ENCODE results near the gene LSM3. TPM values are rescaled to one million over a fixed set of nuclear protein-coding genes. Genes with fewer than 3 reads are reported as not detected.

The LSM3 gene
- polyA plus RNA-seq, 10 donors, result 10.1 to 13.8 (median 12.2) TPM

- peak; percentile 69 to 90 (median 78) for DNase-seq
Measured at GRCh38 chr3:14237457-14237856, 58.8 kb downstream of the LSM3 start.

- no peak for DNase-seq
Measured at GRCh38 chr3:14238356-14238755, 59.7 kb downstream of the LSM3 start.

DNA sequence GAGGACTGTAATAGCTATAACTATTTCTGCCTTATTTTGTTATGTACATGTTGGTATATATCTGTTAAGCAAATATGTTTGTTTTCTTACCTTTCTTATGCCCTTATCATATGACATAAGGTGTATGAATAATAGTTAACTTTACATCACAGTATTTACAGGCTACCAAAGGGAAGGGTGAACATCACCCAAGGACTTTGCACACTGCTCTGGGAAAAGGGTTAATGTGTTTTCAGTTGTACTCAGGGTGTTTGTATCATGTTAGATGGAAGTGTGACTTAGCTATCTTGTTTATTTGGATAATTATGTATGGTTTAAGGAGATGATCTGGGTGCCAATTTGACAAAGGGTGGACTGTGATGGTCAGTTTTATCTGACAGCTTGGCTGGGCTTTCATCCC lies 60.3 kb downstream of the LSM3 start:
- no peak for DNase-seq

DNA sequence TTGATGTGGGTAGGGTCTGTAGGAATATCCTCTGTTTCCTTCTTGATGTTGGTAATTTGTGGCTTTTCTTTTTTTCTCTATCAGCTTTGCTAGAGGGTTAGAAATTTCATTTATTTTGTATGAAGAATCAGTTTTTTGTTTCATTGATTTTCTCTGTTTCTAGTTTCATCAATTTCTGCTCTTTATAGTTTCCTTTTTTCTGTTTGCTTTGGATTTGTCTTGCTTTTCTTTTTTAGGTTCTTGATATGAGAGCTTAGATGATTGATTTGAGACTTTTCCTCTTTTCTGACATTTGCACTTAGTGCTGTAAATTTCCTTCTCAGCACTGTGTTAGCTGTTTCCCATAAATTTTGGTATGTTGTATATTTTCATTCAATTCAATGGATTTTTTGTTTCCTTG lies 61.3 kb downstream of the LSM3 start:
- DNase-seq, result no peak

GRCh38 chr3:14240366-14240765 lies 61.7 kb downstream of the LSM3 start:
- no peak for DNase-seq

DNA sequence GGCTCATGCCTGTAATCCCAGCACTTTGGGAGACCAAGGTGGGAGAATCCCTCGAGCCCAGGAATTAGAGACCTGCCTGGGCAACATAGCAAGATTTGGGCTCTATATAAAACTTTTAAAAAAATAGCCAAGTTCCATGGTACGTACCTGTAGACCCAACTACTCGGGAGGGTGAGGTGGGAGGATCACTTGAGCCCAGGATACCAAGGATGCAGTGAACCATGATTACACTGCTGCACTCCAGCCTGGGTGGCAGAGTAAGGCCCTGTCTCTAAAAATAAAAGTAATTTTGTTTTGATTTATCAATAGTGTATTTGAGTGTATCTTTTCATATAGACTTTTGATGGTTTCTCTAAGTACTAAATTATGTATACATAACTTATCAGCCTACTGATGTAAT lies 63.1 kb downstream of the LSM3 start:
- DNase-seq, result no peak

DNA sequence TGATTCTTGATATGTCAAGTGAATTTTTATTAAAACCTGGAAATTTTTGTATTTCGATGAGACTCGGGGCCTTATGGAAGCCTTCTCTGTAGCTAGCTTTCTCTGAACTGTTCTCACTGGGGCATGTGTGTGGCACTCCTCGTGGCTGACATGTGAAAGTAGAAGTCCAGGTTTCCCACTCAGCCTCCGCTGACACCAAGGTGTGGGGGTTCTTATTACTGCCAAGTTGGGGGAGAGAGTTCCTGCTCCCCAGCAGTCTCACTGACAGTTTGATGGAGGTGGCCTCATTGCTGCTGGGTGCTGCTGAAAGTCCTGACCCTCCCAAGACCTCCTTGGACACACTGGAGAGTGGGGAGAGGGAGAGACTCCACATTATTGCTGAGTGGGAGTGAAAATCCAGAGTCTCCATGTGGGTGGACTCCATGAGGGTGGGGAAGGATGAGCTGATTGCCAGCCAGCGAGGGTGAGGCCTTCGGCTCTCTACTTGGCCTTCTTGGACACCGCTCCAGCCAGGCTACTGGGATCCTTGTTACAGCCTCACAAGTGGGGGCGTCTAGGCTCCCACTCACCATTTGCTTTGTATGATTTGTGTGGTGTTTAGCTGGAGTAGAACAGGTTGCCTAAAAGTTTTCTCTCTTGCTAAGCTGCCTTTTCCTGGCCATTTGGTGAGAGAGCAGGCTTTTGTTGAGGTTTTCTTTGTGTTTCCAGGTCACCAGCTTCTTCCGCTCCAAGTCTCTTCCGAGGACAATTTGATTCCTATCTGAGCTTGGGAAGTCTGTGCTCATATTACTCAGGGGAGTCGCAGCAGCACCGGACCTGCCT lies 64.1 kb downstream of the LSM3 start:
- no peak for DNase-seq

GRCh38 chr3:14243782-14244181 lies 65.2 kb downstream of the LSM3 start:
- DNase-seq, result no peak

DNA sequence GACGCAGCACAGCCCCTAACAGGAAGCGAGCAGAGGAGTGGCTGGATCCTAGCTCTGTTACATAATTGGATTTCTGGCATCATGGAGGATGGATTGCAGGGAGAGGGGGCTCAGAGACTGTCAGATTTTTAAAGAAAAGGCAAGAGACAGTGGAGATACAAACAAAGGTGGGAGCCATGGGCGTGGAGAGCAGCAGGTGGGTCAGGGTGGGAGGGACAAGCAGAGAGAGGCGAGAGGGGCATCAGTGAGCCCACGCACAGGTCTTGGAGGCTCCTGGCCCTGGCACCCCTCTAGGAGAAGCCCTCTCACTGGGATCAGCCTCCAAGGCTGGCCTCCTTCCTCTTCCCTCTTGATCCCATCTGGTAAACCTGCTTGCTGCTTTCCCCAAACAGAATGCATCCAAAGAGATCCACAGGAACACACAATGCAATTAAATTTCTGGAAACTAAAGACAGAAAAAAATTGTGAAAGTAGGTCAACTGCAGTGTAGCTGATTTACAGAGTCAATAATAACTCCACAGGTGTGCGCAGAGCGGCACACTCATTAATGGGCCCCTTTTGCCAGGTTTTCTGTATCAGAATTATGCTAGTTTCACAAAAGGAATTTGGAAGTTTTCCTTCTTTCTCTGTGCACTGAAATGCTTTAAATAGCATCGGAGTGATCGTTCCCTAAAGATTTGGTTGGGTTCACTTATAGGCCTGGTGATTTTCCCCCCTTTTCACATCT lies 66.1 kb downstream of the LSM3 start:
- peak in 1 of 3 donors; percentile 66 for DNase-seq

- DNase-seq, result no peak
Measured at GRCh38 chr3:14245248-14245639, 66.6 kb downstream of the LSM3 start.

DNA sequence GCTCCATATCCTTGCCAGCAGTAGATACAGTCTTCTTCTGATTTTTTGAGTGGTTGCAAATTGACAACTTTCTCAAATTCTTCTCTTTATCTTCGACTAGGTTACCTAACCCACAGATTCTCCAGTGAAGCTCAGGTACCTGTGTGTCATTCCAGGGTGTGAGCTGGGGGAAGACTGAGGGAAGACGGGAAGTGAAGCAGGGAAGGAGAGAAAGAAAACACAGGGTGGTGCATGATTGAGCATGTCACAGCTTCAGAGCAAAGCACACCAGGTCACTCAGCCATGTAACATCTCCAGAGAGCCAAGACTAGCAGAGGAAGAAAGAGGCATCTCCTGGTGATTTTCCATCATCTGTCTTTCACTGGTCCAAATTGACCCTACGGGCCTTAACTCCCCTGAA lies 67.2 kb downstream of the LSM3 start:
- DNase-seq, result no peak

- DNase-seq, result no peak
Measured at GRCh38 chr3:14246414-14246813, 67.8 kb downstream of the LSM3 start.

- no peak for DNase-seq
Measured at GRCh38 chr3:14248477-14248848, 69.8 kb downstream of the LSM3 start.

GRCh38 chr3:14248849-14249523 lies 70.4 kb downstream of the LSM3 start:
- peak in 1 of 3 donors; percentile 60 for DNase-seq

Other genes with a start within 250 kb of the LSM3 start
- 10 to 100 TPM; 12.8 to 16.6 (median 14.1) TPM for gene CHCHD4, start 53.9 kb upstream of the LSM3 start, polyA plus RNA-seq (ENCODE audit: insufficient read length in 10 of 10)
- 10 to 100 TPM; 49.7 to 71.3 (median 57.8) TPM for gene TMEM43, start 53.8 kb upstream of the LSM3 start, polyA plus RNA-seq (ENCODE audit: insufficient read length in 10 of 10)
- gene XPC, start 216 bp upstream of the LSM3 start, polyA plus RNA-seq (ENCODE audit: insufficient read length in 10 of 10), result 10 to 100 TPM; 12.8 to 24.2 (median 21.2) TPM
- gene SLC6A6, start 223.8 kb downstream of the LSM3 start, polyA plus RNA-seq (ENCODE audit: insufficient read length in 10 of 10), result 1 to 10 TPM; 2.6 to 6.5 (median 3.7) TPM